Left kidney (tissue), 2 donors: Measurements from ENCODE around the gene SSH3. TPM values are rescaled to one million over a fixed set of nuclear protein-coding genes. Genes with fewer than 3 reads are reported as not detected.

Experiments used
- DNase-seq: peaks from one replicate; pipeline ENCODE4 v3.0.0-alpha.2; 2013
- polyA plus RNA-seq: library from polyadenylated mRNA; unstranded; fragments of 120-200 nt; gene quantifications from one replicate; pipeline ENCODE4 v1.2.1, GENCODE V29; 2013; ENCODE audit not compliant: insufficient read length

The SSH3 gene
- polyA plus RNA-seq, 1 donor = 22.8 TPM

DNA sequence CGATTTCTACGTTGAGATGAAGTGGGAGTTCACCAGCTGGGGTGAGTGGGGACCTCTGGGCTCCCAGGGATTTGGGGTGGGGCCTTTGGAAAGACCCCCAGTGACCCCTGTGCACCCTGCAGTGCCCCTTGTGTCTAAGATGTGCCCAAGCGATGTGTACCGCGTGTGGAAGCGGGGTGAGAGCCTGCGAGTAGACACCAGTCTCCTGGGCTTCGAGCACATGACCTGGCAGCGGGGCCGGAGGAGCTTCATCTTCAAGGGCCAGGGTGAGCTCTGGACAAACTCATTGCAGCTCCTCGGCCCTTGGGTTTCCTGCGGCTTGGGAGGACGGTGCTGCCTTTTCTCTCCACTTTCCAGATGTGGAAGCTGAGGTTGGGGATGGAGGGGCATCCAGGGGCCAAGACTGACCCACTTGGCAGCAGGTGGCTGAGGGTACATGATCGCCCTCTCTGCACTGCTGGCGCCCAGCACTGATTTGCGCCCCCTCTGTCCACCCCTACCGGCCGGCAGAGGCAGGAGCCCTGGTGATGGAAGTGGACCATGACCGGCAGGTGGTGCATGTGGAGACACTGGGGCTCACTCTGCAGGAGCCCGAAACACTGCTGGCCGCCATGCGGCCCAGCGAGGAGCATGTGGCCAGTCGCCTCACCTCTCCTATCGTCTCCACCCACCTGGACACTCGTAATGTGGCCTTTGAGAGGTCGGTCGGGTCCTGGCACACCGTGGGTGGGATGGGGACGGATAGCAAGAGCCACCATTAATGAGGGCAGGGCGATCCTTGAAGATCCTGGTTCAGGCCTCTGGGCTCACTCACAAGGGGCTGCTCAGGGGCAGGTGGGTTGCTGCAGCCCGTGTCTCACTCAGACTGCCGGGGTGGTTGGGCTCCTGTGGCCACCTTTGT lies 11.6 kb upstream of the SSH3 start:
- DNase-seq = no peak

DNA sequence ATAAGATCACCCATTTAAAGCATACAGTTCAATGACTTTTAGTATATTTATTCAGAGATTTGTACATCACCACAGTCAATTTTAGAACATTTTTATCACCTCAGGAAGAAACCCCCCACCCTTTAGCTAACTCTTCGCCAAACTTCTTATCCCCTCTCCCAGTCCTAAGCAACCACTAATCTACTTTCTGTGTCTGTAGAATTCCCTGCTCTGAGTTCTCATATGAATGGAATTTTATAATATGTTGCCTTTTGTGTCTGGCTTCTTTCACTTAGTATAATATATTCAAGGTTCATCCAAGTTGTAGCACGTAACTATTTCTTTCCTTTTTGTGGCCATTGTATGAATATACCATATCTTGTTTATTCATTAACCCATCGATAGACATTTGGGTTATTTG lies 10.7 kb upstream of the SSH3 start:
- DNase-seq = no peak

DNA sequence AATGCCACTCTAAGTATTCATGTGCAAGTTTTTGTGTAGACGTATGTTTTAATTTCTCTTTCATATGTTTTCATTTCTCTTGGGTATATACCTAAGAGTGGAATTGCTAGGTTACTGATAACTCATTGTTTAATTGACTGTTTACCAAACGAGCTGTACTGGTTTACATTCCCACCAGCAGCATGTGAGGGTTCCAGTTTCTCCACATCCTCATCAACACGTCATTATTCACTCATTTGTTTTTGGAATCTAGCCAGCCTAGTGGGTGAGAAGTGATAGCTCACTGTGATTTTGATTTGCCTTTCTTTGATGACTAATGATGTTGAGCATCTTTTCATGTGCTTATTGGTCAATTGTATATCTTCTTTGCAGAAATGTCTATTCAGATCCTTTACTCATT lies 10.2 kb upstream of the SSH3 start:
- DNase-seq = no peak

DNA sequence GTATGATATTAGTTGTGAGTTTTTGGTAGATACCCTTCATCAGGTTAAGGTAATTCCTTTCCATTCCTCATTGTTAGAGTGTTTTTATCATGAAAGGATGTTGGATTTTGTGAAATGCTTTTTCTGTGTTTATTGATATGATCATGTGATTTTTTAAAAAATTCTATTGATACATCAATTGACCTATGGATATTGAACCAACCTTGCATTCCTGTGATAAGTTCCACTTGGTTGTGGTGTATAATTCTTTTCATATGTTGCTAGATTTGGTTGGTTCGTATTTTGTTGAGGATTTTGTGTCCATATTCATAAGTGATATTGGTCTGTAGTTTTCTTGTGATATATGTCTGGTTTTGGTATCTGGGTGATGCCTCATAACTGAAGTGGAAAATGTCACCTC lies 7.5 kb upstream of the SSH3 start:
- no peak for DNase-seq

DNA sequence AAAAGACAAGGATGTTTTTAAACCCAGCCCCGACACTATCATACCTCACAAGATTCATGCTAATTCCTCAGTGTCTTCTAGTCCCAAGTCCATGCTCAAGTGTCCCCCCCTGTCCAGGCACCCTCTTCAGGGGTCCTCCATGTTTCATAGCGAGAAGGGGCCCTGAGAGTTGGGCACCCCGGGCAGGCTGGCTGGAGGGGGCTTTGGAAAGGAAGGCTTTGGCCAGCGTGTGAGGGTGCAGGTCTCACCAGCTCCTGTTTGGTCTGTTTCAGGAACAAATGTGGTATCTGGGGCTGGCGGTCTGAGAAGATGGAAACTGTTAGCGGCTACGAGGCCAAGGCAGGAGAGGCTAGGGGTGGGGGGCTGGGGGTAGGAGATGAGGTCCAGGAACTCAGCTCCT lies 4.5 kb upstream of the SSH3 start:
- no peak for DNase-seq

DNA sequence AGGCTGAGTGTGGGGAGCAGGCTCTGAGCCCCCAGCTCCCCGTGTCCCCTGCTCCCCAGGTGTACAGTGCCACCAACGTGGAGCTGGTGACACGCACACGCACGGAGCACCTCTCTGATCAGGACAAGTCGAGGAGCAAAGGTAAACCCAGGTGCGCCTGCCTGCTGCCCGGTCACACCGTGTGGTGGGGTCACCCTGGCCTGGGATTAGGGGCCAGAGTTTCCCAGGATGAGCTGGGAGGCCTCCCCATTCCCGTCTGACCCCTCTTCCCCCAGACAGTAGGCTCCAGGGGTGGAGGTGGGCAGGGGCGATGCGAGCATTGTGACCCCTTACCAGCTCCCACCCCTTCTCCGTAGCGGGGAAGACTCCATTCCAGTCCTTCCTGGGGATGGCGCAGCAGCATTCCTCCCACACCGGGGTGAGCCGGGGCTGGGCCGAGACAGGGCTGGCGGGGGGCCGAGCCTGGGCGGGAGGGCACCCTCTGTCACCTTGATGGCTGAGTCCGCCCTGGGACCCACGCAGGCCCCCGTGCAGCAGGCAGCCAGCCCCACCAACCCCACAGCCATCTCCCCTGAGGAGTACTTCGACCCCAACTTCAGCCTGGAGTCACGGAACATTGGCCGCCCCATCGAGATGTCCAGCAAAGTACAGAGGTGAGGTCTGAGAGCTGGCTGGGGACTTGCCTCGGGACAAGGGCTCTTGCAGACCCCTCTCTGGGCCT lies 3.7 kb upstream of the SSH3 start:
- DNase-seq = no peak

DNA sequence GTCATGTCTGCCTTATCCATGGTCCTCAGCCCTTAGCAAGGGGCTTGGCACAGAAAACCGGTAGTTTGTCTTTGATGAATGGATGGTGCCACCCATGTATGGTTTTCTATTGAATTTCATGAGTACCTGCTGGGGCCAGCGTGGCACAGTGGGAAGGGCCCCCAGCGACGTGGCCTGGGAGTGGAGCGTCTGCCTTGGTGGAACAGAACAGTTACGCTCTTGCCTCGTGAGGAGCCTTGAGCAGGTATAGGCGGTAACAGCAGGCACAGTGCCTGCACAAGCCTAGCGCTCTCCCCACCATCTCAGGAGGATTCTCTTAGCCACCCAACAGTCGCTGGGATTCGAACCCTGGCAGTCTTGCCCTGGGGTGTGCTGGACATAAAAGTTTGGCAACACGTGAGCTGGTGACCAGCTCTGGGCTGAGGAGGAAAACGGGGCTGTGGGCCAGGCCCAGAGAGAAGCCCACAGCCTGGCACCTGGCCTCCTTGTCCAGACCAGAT lies 3.0 kb upstream of the SSH3 start:
- DNase-seq = no peak

DNA sequence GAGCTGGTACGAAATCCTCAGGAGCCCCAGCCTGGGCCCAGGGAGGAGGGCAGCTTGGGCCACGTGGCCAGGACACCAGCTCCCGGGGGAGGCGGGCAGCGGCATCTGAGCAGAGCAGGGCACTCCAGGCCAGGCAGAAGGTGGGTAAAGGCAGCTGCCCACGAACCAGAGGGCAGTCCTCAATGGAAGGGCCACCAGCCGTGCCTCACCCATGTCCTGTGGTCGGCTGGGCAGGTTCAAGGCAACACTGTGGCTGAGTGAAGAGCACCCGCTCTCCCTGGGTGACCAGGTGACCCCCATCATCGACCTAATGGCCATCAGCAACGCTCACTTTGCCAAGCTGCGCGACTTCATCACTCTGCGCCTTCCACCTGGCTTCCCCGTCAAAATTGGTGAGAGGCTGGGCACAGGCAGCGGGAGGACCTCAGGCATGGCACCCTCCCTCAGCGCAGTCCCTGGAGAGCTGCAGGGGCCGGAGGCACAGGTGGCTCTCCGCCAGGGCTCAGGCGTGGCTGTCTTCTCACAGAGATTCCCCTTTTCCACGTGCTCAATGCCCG lies 2.5 kb upstream of the SSH3 start:
- DNase-seq = no peak

DNA sequence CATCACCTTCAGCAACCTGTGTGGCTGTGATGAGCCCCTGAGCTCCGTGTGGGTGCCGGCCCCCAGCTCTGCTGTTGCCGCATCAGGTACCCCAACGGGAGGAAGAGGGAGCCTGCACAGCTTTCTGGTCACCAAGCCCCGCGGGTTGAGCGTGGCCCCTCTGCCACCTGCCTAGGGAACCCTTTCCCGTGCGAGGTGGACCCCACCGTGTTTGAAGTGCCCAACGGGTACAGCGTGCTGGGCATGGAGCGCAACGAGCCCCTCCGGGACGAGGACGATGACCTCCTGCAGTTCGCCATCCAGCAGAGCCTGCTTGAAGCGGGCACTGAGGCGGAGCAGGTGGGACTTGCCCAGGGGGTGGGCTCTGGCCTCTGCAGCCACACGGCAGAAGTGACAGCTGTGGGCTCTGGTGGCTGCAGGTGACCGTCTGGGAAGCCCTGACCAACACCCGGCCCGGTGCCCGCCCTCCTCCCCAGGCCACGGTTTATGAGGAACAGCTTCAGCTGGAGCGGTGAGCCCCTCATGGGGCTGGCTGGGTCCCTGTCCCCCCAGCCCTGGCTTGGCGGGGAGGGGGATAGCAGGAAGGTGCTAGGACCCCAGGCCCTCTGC lies 1.9 kb upstream of the SSH3 start:
- no peak for DNase-seq

DNA sequence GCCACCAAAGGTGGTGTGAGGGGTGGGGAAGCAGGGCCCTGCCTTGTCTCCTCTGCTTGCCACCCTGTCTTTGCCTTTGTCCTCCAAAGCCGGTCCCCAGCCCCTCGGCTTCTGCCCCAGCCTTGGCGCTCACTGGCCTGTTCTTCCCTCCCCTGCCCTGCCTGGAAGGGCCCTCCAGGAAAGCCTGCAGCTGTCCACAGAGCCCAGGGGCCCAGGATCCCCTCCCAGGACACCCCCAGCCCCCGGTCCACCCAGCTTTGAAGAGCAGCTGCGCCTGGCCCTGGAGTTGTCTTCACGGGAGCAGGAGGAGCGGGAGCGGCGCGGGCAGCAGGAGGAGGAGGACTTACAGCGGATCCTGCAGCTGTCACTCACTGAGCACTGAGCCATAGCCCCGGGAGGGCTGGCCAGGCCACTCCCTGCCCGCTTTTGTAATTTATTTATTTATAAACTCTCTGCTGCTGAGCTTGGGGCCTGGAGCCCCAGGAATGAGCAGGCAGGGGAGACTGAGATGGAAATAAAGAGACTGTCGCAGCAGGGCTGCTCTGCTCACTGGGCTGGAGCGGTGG lies 1.3 kb upstream of the SSH3 start:
- DNase-seq = peak; percentile 65

DNA sequence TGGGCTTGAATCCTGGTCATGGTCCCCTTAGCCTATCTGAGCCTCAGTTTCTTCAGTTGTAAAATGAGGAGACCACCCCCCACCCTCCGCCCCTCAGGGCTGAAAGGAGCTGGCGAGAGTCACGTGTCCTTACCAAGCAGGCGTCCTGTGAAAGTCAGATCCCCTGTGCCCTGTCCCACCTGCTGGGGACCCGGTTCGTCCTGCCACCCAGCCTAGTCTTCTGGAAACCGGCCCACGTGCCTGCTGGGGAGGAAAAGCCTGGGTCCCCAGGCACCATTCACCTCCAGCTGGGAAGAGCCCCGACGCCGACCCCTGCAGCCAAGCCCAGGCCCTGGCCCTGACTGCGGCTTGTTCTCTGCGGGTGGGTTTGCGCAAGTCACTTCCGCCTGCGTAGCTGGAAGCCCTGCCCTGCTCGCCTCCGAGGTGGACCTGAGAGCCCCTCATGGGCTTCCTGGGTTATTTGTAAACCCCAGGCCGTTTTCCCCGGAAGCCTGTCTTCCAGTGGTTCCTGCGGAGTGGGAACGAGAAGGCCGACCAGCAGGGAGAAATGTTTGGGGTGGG lies 679 bp upstream of the SSH3 start:
- no peak for DNase-seq

DNA sequence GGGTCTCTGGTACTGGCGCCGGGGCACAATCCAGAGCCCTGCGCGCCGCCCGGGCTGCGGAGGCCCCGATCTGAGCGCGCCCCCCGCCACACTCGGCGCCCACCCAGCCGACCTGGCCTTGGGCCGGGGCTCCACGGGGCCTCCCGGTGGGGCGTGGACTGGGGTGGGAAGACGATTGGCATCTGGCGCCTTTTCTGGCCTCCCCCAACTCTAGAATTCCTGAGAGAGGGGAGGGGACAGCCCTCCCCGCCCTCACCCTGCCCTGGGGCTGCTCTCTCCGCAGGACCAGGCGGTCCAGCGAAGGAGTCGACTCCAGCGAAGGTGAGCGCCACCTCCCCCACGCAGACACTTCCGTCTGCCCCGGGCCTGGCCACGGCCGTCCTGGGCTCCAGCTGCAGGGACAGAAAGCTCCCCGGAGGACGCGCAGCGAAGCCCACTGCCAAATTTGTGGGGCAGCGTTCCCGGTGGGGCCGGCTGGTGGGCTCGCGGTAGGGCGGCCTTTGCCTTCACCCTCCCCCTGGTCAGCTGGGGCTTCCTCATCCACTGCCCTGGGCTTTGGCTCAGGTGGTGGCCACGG lies 593 bp downstream of the SSH3 start:
- DNase-seq = peak; percentile 20

DNA sequence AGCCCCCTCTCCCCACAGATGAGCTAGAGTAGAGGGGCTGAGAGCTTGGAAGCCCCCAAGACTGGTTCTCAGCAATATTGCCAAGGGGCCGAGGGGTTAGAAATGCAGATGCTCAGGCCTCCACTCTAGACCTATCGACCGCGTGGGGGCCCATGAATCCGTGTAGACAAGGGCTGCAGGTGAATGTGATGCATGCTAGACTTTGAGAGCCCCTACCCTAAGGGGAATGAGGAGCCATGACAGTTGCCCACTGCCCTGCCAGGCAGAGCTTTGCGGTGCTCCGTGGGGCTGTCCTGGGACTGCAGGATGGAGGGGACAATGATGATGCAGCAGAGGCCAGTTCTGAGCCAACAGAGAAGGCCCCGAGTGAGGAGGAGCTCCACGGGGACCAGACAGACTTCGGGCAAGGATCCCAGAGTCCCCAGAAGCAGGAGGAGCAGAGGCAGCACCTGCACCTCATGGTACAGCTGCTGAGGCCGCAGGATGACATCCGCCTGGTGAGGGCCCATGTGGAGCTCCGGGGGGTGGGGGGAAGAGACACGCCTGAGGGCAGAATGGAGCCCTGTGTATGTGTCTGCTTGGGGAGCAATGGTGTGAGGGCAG lies 1.3 kb downstream of the SSH3 start:
- no peak for DNase-seq

DNA sequence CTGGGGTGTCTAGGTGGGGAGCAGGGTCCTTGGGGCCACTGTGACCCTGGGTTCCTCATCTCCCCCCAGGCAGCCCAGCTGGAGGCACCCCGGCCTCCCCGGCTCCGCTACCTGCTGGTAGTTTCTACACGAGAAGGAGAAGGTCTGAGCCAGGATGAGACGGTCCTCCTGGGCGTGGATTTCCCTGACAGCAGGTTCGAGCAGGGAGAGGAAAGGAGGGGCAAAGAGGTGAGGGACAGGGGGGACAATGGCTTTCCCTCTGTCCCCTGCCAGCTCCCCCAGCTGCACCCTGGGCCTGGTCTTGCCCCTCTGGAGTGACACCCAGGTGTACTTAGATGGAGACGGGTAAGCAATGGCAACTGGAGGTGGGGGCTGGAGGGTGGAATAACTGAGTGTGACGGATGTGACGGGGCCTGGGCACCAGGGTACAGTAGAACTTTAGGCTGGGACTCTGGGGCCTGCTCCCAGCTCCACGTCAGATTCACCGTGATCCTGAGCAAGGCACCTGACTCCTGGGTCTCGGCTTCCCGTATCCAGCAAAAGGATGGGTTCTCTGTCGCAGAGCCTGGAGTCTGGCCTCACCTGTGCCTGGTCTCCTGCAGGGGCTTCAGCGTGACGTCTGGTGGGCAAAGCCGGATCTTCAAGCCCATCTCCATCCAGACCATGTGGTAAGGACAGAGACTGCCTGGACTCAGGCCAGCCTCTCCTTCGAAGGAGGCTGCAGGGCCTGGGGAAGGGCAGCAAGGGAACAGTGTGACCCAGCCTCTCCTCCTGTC lies 3.6 kb downstream of the SSH3 start:
- DNase-seq = no peak

DNA sequence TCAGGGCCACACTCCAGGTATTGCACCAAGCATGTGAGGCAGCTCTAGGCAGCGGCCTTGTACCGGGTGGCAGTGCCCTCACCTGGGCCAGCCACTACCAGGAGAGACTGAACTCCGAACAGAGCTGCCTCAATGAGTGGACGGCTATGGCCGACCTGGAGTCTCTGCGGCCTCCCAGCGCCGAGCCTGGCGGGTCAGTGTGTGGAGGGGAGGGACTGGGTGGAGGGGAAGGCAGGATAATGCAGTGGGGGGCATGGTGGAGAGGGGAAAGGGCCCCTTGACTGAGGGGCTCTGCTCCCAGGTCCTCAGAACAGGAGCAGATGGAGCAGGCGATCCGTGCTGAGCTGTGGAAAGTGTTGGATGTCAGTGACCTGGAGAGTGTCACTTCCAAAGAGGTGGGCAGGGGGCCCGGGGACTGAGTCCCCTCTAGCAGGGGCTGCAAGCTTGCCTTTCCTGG lies 4.2 kb downstream of the SSH3 start:
- DNase-seq = no peak

DNA sequence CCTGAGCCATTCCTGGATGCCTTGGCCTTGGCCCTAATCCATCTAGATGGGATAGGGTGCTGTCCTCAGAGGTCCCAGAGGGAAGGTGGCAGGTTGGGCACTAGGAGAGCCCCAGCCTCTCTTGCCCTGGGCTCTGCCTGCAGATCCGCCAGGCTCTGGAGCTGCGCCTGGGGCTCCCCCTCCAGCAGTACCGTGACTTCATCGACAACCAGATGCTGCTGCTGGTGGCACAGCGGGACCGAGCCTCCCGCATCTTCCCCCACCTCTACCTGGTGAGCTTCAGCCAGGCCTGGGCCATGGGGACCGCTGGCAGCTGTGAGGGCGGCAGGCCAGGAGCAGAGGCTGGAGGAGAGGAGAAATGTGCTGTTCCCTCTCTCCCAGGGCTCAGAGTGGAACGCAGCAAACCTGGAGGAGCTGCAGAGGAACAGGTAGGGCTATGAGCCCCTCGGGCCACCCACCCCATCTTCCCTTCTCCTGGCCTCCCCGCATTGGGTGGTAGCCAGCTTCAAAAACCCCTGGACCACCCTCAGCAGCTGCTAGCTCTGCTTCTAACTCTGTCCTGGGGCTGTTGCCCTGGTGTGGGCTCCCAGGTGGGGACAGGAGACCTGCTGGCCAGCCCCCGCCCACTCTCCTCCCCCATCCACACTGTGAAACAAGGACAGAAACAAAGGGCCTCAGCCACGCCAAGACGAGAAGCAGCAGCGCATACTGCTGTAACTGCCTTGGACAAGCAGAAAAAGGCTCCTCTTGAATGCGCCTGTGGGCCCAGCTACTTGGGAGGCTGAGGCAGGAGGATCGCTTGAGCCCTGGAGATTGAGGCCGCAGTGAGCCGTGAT lies 4.9 kb downstream of the SSH3 start:
- no peak for DNase-seq

DNA sequence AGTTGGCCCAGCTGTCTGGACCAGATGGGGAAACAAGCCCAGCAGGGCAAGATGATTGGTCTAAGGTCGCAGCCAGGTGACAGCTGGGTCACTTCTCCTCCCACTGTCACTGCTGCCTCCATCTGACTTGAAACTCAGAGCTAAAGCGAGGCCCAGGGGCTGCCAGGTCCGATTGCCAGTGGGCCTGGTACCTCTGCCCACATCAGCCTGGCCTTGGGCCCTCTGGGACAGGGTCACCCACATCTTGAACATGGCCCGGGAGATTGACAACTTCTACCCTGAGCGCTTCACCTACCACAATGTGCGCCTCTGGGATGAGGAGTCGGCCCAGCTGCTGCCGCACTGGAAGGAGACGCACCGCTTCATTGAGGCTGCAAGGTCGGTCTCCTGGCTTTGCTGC lies 5.8 kb downstream of the SSH3 start:
- no peak for DNase-seq

DNA sequence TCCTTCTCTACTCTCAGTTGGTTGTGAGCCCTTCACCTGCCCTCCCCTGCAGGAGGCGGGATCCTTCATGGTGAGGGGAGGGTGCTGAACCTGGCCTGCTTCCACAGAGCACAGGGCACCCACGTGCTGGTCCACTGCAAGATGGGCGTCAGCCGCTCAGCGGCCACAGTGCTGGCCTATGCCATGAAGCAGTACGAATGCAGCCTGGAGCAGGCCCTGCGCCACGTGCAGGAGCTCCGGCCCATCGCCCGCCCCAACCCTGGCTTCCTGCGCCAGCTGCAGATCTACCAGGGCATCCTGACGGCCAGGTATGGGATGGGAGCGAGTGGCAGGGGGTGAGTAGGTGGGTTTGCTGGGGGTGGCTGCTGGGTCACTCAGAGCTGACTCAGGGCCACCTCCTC lies 6.3 kb downstream of the SSH3 start:
- no peak for DNase-seq
